HEK293 (cell line): ENCODE measurements around the gene NR3C1.

ENCODE experiments used
- CTCF ChIA-PET: fragments of 350-600 bp; formaldehyde crosslinking; extraction: SDS; loops from one replicate; lab custom pipeline; 2021; ENCODE audit warnings: antibody characterized with exemption; lab: Yijun Ruan, JAX
- POLR2A ChIA-PET: fragments of 300-600 bp; formaldehyde crosslinking; extraction: SDS; loops from one replicate; lab custom pipeline; 2020; ENCODE audit warnings: antibody characterized with exemption, inconsistent platforms; lab: Yijun Ruan, JAX
- H3K27ac ChIP-seq: fragments of 200-500 bp; sonication (Bioruptor generic); 2 replicates; pipeline ENCODE4 v1.5.1; 2014; ENCODE audit warnings: low read depth, low read length, control low read depth, inconsistent platforms; ENCODE audit errors: extremely low read depth
- H3K36me3 ChIP-seq, 2 experiments: fragments of 200-500 bp in 1 of 2; sonication (Bioruptor generic) in 1 of 2; 1 replicate in 1 of 2; 2 replicates in 1 of 2; pipeline ENCODE4 v1.5.1; 2014 to 2017; ENCODE audit warnings: inconsistent platforms in 2 of 2, low read length in 2 of 2; ENCODE audit not compliant: control insufficient read depth in 2 of 2, insufficient read depth in 1 of 2
- H3K4me1 ChIP-seq: fragments of 200-500 bp; sonication (Bioruptor generic); 2 replicates; pipeline ENCODE4 v1.5.1; 2014; ENCODE audit warnings: mild to moderate bottlenecking, low read length, inconsistent platforms; ENCODE audit not compliant: control insufficient read depth, insufficient read depth
- H3K4me3 ChIP-seq: 2 replicates; pipeline ENCODE4 v1.5.1; 2011; ENCODE audit warnings: low read depth, mild to moderate bottlenecking, control low read depth, low read length, moderate library complexity
- H3K9me3 ChIP-seq: fragments of 200-500 bp; sonication (Bioruptor generic); 2 replicates; pipeline ENCODE4 v1.5.1; 2014; ENCODE audit warnings: low read depth, low read length, inconsistent platforms; ENCODE audit not compliant: control insufficient read depth, insufficient read depth
- GLI4 ChIP-seq: fragments of 450-650 bp; formaldehyde crosslinking; IDR thresholded peaks from 2 replicates; pipeline ENCODE4 v1.5.1; 2016; ENCODE audit warnings: missing biosample characterization, missing genetic modification characterization
- GLIS2 ChIP-seq: fragments of 450-650 bp; formaldehyde crosslinking; IDR thresholded peaks from 2 replicates; pipeline ENCODE4 v1.5.1; 2016; ENCODE audit warnings: missing biosample characterization, missing genetic modification characterization
- MZF1 ChIP-seq: fragments of 450-650 bp; formaldehyde crosslinking; IDR thresholded peaks from 2 replicates; pipeline ENCODE4 v1.5.1; 2017; ENCODE audit warnings: missing biosample characterization, missing genetic modification characterization, borderline replicate concordance
- ZBTB20 ChIP-seq: fragments of 450-650 bp; formaldehyde crosslinking; IDR thresholded peaks from 2 replicates; pipeline ENCODE4 v1.5.1; 2016; ENCODE audit warnings: missing biosample characterization, missing genetic modification characterization
- ZNF2 ChIP-seq: fragments of 450-650 bp; formaldehyde crosslinking; IDR thresholded peaks from 2 replicates; pipeline ENCODE4 v1.5.1; 2016; ENCODE audit warnings: missing biosample characterization, missing genetic modification characterization
- ZNF239 ChIP-seq: fragments of 450-650 bp; formaldehyde crosslinking; IDR thresholded peaks from 2 replicates; pipeline ENCODE4 v1.5.1; 2016; ENCODE audit warnings: missing biosample characterization, missing genetic modification characterization
- ZNF292 ChIP-seq: fragments of 450-650 bp; formaldehyde crosslinking; IDR thresholded peaks from 2 replicates; pipeline ENCODE4 v1.5.1; 2016; ENCODE audit warnings: low read depth, missing biosample characterization, missing genetic modification characterization, borderline replicate concordance
- ZNF302 ChIP-seq: fragments of 450-650 bp; formaldehyde crosslinking; IDR thresholded peaks from 2 replicates; pipeline ENCODE4 v1.5.1; 2016; ENCODE audit warnings: missing biosample characterization, missing genetic modification characterization, low read depth
- ZNF585B ChIP-seq: fragments of 450-650 bp; formaldehyde crosslinking; IDR thresholded peaks from 2 replicates; pipeline ENCODE4 v1.5.1; 2016; ENCODE audit warnings: missing biosample characterization, missing genetic modification characterization
- ZNF837 ChIP-seq: fragments of 450-650 bp; formaldehyde crosslinking; IDR thresholded peaks from 2 replicates; pipeline ENCODE4 v1.5.1; 2016; ENCODE audit warnings: missing biosample characterization, missing genetic modification characterization
- TF ChIP-seq, protein P1 (sequence below): fragments of 450-650 bp; formaldehyde crosslinking; IDR thresholded peaks from 2 replicates; pipeline ENCODE4 v1.5.1; 2016; ENCODE audit warnings: missing biosample characterization, missing genetic modification characterization
- TF ChIP-seq, protein P2 (sequence below): fragments of 450-650 bp; formaldehyde crosslinking; IDR thresholded peaks from 2 replicates; pipeline ENCODE4 v1.5.1; 2016; ENCODE audit warnings: missing biosample characterization, missing genetic modification characterization, borderline replicate concordance
- TF ChIP-seq, protein P3 (sequence below): fragments of 450-650 bp; IDR thresholded peaks from 2 replicates; pipeline ENCODE4 v1.5.1; 2018; ENCODE audit warnings: missing biosample characterization, mild to moderate bottlenecking, missing genetic modification characterization
- TF ChIP-seq, protein P4 (sequence below): fragments of 450-650 bp; formaldehyde crosslinking; IDR thresholded peaks from 2 replicates; pipeline ENCODE4 v1.5.1; 2016; ENCODE audit warnings: missing biosample characterization, missing genetic modification characterization

Gene NR3C1

DNA sequence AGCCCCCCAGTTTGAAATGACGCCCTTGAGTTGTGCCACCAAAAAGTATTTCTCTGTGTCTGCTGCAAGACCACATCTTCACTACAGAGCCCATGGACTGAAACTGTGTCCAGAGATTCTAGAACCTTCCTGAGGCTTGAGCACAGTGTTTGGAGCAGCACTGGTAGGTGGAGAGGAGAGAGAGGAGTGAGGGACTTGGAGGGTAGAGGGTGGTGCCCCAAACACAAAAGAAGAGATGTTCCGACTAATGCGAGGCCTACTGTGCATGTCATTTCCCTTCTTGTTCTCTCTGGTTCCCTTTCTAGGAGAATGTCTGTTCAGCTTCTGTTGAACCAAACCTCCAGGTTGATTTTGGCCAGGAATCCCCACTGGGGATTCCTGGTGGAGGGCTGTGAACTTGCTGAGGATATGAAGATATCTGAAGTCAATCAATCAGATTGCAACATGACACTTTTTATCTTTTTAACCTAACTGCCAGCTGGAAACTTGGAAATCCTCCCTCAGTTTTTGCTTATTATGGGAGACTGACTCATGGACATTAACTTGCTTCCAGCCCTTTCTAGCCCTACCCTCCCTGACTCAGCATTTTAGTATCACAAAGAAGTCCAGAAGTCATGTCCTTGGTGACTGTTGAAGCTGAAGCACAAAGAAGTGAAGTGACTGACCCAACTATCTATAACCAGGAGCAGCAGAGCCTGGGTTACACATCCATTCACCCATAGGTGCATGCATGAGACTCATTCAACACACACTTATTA lies 154.5 kb downstream of the NR3C1 start:
- Histone ChIP-seq H3K9me3 (no peaks in the 10 kb centered on the region), H3K36me3 (no peaks in the 10 kb centered on the region), H3K27ac (no peak overlapping the region), H3K4me3 (no peak overlapping the region), H3K4me1 (peaks cover 4% of the 10 kb centered on the region; the same call in 1 of the 2 replicates)
- POLR2A ChIA-PET = no interaction called here
- CTCF ChIA-PET = no interaction called here
- no peak for TF ChIP-seq ZNF2 (tag by site-specific recombination)
- TF ChIP-seq ZBTB20 (tag by site-specific recombination) = peak; percentile 45; the same call in 1 of the 2 replicates
- peak; percentile 36; the same call in 1 of the 2 replicates for TF ChIP-seq MZF1 (tag by site-specific recombination)
- TF ChIP-seq, all 188 proteins: peak for 2

DNA sequence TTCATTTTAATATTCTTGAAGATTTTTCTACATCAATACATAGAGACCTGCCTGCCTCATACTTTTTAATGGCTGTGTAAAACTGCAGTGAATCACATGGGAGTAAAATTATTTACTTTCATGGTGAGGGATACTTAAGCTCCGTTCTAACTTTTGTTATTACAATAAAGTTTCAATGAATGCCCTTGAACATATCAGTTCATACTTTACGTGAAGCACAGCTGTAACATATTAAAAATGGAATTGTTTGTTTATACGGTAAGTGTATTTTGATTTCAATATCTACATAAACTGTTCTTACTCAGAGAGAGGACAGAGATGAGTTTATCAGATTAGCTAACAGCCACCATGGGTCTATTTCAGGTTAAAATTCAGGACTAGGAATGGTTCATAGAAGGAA lies 155.1 kb downstream of the NR3C1 start:
- Histone ChIP-seq H3K27ac (no peak overlapping the region), H3K4me3 (no peak overlapping the region), H3K4me1 (peaks cover 4% of the 10 kb centered on the region; the same call in 1 of the 2 replicates), H3K36me3 (no peaks in the 10 kb centered on the region), H3K9me3 (no peaks in the 10 kb centered on the region)
- POLR2A ChIA-PET = no interaction called here
- TF ChIP-seq ZNF585B (no peak), ZNF837 (tag by site-specific recombination) (no peak), ZNF292 (tag by site-specific recombination) (no peak), ZNF302 (tag by site-specific recombination) (no peak), ZNF239 (tag by site-specific recombination) (no peak), GLIS2 (tag by site-specific recombination) (no peak), GLI4 (tag by site-specific recombination) (no peak)
- TF ChIP-seq, protein P1, sequence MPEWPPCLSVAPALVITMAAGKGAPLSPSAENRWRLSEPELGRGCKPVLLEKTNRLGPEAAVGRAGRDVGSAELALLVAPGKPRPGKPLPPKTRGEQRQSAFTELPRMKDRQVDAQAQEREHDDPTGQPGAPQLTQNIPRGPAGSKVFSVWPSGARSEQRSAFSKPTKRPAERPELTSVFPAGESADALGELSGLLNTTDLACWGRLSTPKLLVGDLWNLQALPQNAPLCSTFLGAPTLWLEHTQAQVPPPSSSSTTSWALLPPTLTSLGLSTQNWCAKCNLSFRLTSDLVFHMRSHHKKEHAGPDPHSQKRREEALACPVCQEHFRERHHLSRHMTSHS (tag by site-specific recombination) = no peak
- TF ChIP-seq, protein P2, sequence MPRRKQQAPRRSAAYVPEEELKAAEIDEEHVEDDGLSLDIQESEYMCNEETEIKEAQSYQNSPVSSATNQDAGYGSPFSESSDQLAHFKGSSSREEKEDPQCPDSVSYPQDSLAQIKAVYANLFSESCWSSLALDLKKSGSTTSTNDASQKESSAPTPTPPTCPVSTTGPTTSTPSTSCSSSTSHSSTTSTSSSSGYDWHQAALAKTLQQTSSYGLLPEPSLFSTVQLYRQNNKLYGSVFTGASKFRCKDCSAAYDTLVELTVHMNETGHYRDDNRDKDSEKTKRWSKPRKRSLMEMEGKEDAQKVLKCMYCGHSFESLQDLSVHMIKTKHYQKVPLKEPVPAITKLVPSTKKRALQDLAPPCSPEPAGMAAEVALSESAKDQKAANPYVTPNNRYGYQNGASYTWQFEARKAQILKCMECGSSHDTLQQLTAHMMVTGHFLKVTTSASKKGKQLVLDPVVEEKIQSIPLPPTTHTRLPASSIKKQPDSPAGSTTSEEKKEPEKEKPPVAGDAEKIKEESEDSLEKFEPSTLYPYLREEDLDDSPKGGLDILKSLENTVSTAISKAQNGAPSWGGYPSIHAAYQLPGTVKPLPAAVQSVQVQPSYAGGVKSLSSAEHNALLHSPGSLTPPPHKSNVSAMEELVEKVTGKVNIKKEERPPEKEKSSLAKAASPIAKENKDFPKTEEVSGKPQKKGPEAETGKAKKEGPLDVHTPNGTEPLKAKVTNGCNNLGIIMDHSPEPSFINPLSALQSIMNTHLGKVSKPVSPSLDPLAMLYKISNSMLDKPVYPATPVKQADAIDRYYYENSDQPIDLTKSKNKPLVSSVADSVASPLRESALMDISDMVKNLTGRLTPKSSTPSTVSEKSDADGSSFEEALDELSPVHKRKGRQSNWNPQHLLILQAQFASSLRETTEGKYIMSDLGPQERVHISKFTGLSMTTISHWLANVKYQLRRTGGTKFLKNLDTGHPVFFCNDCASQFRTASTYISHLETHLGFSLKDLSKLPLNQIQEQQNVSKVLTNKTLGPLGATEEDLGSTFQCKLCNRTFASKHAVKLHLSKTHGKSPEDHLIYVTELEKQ = no peak
- TF ChIP-seq, protein P3, sequence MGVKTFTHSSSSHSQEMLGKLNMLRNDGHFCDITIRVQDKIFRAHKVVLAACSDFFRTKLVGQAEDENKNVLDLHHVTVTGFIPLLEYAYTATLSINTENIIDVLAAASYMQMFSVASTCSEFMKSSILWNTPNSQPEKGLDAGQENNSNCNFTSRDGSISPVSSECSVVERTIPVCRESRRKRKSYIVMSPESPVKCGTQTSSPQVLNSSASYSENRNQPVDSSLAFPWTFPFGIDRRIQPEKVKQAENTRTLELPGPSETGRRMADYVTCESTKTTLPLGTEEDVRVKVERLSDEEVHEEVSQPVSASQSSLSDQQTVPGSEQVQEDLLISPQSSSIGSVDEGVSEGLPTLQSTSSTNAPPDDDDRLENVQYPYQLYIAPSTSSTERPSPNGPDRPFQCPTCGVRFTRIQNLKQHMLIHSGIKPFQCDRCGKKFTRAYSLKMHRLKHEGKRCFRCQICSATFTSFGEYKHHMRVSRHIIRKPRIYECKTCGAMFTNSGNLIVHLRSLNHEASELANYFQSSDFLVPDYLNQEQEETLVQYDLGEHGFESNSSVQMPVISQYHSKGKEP (tag by site-specific recombination) = no peak
- TF ChIP-seq, protein P4, sequence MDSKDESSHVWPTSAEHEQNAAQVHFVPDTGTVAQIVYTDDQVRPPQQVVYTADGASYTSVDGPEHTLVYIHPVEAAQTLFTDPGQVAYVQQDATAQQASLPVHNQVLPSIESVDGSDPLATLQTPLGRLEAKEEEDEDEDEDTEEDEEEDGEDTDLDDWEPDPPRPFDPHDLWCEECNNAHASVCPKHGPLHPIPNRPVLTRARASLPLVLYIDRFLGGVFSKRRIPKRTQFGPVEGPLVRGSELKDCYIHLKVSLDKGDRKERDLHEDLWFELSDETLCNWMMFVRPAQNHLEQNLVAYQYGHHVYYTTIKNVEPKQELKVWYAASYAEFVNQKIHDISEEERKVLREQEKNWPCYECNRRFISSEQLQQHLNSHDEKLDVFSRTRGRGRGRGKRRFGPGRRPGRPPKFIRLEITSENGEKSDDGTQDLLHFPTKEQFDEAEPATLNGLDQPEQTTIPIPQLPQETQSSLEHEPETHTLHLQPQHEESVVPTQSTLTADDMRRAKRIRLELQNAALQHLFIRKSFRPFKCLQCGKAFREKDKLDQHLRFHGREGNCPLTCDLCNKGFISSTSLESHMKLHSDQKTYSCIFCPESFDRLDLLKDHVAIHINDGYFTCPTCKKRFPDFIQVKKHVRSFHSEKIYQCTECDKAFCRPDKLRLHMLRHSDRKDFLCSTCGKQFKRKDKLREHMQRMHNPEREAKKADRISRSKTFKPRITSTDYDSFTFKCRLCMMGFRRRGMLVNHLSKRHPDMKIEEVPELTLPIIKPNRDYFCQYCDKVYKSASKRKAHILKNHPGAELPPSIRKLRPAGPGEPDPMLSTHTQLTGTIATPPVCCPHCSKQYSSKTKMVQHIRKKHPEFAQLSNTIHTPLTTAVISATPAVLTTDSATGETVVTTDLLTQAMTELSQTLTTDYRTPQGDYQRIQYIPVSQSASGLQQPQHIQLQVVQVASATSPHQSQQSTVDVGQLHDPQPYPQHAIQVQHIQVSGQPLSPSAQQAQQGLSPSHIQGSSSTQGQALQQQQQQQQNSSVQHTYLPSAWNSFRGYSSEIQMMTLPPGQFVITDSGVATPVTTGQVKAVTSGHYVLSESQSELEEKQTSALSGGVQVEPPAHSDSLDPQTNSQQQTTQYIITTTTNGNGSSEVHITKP = no peak
- CTCF ChIA-PET = no interaction called here
